ENCODE results near the gene SMAD7. TPM values are rescaled to one million over a fixed set of nuclear protein-coding genes. Genes with fewer than 3 reads are reported as not detected.

Gene SMAD7
- total RNA-seq, 1 experiment from 2014 or later, result 8.8 TPM

DNA sequence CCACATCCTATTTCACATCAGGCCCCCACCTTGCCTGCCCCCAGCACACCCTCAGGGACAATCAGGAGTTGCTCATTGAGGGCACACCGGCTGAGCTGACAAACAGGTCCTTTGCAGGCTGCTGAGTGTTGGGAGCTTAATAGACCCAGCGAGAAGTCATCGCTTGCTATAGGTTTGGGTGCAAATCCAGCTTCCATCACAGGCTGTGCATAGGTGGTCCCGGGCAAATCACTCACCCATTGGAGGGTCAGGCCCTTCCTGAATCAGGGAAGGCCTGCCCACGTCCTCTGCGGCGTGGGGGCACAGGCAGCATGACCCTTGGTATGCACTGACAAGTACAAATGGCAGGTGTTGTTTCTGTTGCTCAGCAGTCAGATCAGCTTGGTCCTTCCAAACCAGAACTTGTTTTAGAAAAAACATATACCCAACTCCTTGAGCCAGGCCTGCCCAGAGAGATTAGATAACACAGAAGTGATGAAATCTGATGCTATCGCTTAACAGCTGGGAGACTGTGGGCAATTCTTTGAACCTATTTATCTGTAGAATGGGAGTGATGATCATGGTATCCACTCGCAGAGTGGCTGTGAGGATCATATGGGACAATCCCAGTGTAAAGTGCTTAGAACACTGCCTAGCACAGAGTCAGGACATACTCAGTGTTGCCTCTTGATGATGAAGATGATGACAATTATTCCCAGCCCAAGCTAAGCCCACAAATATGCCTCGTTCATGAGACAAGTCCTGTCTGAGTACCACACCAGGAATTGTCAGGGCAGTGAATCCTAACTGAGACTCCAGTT, 34.9 kb downstream of the SMAD7 start:
- DNase-seq (ENCODE audit: low read depth), result no peak

DNA sequence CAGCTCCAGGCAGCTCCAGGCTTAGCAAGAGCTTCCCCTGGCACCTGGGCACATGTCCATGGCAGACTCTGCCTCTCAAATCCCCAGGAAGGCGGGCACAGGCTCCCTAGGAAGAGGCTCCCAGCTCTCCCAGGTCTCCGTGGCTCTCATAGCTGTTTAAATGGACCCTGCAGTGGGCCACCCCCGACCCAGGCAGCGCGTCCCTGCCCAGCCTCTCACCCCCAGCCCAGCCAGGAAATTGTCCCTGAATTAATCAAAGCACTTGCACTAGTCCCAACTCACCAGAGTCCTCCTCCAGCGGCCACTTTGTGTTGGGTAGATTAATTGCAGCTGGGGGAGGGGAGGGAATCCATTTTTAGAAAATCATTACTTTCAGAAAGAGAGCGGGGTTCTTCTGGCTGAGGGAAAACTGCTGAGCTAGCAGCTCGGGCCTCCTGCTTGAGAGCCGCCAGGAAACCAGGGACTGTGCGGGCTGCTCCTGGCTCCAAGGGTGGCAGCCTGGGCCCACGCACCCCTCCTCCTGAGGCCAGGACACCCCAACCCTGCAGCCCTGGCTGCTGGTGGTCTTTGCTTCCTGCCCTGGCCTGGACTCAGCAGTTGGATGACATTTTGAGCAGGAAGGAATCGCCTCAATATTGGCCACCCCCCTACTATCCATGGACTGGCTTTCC, 36.0 kb downstream of the SMAD7 start:
- DNase-seq (ENCODE audit: low read depth), result no peak

DNA sequence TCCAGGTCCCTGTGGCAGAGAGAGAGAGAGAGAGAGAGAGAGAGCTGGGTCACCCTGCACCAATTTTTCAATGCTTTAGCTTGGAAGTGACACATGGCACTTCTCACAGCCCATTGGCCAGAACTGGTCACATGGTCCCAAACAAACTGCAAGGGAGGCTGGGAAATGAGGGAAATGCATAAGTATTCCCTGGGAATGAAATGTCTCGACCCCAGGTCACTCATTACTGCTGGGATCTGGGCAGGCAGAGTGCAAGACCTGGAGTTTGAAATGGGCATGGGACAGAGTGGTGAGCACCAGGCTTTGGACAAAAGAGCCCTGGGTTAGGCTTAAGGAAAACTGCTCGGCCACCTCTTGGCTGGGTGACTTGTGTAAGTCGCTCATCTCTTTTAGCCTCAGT, 37.0 kb downstream of the SMAD7 start:
- DNase-seq (ENCODE audit: low read depth), result no peak

DNA sequence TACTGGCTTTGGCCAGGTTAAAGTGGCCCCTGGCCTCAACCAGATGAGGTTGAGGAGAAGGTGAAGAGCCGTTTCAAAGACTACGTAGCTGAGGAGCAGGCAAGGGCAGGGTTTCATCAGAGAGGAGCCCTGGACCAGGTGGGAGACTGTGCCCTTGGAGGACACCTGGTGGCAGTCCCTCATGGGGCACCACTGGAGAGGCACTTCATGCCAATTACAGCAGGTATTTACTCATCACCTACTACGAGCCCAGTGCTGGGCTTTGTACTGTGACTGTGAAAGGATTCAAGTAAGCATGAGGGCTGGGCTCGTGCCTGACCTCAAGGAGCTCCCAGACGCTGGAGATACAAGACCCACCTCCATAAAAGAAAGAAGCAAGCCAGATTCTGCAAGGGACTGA, 37.6 kb downstream of the SMAD7 start:
- DNase-seq (ENCODE audit: low read depth), result no peak

DNA sequence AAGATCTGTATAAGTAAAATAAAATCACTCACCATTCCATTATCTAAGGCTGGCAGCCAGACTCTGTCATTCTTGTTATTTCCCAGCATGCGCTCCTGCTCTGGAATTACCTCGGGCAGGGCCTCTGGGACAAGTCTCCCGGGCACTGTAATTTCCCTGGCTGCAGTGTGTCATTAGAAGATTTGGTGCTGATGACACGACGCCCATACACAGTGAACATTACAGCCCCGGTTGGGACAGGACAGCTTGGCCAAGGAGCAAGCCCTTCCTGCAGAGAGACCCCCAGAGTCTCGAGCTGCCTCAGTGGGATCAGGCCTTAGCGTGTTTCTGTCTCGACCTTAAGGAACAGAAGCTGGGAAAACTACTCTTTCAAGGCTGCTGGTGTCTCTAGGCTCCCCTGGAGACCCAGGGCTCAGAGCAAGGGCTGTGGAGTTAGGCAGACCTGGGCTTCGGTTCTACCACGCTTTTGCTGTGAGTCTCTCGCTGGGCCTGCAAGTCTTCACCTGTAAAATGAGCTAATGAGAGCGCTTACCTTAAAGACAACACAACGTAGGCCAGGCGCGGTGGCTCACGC, 39.7 kb downstream of the SMAD7 start:
- no peak for DNase-seq (ENCODE audit: low read depth)

DNA sequence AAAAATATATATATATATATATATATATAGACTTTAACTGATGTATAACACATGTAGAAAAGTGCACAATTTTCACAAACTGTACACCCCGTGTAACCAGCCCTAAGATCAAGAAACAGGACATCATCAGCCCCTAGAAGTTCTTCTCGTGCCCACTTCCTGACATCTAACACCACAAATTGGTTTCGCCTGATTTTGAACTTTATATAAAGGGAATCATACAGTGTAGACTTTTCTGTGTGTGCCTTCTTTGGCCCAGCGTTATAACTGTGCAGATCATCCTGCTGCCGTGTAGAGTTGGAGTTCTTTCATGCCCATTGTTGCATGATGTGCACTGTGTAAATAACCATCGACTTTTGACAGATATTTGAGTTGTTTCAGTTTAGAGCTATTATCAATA, 41.0 kb downstream of the SMAD7 start:
- no peak for DNase-seq (ENCODE audit: low read depth)

DNA sequence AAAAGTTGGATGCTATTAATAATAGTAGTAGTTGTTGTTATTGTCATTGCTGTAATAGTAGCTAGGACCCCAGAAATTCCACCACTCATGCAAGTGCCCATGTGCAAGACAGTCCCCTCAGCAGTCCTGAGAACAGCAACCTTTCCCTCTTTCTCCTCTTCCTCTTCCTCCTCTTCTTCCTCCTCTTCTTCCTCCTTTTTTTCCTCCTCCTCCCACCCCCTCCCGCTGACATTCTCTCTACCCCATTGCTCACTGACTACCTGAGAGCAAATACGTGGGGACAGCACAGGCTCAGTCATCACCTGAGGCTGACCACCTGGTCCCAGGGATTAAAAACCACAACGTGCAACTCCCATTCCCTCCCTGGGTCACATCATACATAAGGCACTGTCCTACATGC, 41.8 kb downstream of the SMAD7 start:
- no peak for DNase-seq (ENCODE audit: low read depth)

DNA sequence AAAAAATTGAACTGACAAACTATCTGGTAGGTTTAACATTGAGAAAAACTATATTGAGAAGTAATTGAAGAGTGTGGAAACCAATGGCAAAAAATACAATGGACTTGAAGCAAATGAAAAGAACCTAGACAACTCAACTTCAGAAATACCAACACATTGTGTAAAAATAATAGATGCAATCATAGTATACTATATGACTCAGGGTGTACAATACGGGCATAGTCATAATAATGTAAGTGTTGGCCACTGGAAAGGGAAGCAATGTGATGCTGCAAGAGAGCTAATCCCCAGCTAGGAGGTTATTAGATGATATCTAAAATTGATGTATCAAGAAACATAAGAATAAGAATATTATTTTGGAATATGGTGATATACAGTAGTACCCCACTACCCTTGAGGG, 45.3 kb downstream of the SMAD7 start:
- no peak for DNase-seq (ENCODE audit: low read depth)

DNA sequence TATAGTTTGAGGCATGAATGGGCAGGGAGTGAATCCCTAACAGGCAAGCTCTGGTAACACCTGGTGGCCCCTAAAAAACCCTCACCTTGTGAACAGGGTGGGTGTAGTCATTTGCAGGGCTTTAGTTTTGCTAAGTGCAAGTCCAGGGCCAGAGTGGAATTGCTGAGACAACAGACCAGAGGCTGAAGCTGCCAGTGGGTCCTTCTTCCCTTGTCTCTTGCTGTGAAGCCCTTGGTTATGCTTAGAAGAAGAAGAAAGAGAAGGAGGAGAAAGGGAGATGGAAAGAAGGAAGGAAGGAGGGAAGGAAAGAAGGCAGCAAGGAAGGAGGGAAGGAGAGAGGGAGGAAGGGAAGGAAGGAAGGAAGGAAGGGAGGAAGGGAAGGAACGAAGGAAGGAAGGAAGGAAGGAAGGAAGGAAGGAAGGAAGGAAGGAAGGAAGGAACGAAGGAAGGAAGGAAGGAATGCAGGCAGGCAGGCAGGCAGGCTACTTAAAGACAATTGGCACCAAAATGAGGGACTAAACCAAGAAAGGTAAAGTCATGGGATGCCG, 45.8 kb downstream of the SMAD7 start:
- no peak for DNase-seq (ENCODE audit: low read depth)

DNA sequence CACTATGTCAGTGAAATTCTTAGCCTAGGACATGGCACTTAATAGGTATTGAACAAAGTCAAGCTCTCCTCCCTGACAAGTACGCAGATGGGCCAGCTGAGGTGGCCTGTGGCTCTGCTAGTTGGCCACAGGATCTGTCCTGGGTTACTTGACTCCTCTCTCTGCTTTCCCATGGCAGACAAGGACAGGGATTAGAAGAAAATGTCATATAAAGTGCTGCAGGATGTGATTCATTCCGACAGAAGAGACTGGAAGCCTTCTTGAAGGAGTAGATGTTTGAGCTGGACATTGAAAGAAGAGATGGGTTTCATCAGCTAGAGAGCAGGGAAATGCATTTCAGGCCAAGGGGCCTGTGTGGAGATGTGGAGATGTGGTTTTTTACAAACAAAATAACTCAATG, 46.7 kb downstream of the SMAD7 start:
- no peak for DNase-seq (ENCODE audit: low read depth)

DNA sequence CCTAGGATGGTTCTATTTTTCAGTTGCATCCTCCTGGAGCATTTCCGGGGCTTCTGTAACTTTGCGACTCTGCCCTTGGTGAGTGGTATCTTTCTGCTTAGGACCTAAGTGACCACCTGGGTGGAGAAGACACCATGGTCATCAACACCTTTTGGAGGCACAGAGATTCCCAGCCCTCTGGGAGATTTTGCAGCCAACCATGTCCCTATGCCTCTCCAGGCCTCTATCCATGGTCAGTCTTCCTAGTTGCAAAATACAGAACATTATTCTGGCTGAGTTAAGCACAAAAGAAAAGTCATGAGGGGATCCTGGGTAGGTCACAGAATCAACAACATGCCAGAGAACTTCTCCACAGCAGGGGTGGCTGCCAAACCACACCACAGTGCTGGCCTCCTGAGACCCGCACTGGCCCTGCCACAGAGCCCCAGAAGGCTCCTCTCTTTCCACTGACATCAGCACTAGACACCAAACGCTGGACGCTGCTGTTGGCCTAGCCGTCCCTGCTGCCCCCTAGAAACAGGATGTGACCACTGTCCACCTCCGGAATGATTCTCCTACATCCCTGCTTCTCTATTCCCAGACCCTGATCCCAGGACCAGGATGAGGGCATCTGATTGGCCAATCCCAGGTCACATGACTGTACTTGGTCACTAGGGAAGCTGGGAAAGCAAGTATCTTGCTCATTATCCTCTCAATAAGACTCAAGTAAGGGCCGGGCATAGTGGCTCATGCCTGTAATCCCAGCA, 47.7 kb downstream of the SMAD7 start:
- DNase-seq (ENCODE audit: low read depth), result peak; percentile 29

DNA sequence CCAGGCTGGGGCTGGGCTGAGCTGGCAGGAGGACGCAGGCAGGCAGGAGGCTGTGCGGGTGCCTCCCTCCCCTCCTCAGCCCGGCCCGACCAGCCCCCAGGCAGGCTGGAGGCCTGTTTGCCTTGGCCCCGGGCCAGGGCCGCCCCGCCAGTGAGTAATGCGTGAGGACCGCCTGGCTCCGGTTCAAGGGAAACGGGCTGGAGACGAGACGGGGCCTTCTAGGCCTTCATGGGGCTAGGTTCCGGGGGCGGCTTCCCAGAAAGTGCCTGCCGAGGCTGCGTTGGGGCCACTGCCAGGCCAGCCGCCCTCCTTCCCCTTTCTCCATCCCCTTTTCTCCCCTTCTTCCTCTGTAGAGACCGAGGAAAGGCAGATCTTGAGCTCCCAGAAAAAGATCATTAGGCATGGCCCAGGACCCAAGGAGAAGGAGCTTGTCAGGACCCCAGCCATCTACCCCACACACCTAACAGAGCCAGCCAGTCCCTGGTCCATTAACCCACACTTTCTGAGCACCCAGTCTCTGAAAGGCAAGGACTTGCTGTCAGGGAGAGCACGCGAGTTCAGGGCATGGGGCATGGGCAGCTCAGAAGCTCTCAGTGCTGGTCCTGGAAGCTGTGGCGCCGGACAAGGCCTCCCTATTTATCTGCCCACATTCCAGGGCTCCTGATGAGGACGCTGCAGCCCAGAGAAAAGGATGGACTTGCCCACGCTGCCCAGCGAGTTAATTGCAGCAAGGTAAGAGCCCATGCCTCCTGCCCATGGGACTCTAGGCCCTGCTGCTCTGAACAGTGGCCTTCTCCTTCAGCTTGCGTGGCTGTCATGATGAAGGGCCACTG, 48.5 kb downstream of the SMAD7 start:
- peak; percentile 65 for DNase-seq (ENCODE audit: low read depth)

DNA sequence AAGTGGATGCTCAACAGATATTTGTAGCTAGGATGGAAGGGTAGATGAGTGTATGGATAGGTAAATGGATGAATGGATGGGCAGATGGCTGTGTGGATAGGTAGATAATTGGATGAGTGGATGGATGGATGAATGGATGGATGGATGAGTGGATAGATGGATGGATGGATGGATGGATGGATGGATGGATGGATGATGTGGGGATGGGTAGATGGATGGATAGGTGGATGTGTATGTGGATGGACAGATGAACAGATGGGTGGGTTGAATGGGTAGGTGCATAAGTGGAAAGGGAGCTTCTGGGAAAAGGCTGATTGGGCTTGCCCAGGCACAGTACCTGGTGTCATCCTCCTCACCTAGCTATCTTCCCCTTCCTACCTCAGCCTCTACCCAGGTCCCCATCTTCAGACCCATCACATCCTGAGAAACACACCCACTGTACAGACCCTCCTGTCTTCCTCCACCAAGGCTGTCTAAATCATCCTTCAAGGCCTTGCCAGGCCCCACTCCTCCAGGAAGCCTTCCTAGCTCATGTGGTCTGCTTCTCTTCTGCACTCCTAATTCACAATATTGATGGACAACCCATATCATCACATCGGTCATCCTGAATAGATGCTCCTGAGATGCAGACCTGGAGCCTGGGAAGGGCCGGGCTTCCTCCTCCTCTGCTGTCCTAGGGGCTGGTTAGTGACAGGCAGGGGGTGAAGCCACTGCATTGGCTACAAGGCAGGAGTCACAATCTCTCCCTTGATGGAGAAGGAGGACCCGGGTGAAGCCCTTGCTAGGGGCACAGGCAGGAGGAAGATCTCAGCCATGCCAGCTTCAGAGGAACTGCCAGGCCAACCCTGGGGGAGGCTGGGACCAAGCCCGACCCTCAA, 49.4 kb downstream of the SMAD7 start:
- DNase-seq (ENCODE audit: low read depth), result no peak

DNA sequence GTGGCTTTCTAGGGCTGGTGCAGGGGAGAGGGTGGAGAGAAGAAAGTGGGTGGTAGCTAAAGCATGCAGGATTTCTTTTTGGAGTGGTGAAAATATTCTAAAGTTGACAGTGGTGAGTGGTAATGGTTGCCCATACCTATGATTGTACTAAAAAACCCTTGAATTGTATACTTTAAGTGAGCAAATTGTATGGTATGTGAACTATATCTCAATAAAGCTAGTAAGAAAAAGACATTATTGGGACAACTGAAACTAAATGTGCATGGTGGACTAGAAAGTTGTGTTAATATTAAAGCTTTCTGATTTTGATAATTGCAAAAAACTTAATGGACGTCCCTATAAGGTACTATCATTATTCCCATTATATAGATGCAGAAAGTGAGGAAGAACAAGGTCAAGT, 50.3 kb downstream of the SMAD7 start:
- DNase-seq (ENCODE audit: low read depth), result no peak

DNA sequence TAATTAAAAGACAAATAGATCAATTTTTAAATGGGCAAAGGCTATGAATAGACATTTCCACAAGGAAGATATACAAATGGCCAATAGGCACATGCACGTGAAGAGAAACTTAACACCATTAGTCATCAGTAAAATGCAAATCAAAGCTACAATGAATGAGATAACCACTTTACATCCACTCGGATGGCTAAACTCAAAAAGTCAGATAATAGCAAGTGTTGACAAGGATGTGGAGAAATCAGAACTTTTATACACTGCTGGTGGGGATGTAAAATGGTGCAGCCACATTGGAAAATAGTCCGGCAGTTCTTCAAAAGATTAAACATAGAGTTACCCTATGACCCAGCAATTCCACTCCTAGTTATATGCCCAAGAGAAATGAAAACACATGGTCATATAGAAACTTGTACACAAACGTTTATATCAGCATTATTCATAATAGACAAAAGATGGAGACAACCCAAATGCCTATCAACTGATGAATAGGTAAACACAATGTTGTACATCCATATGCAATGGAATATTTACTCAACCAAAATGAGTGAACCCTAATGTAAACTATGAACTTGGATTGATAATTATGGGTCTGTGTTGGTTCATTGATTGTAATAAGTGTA, 51.1 kb downstream of the SMAD7 start:
- no peak for DNase-seq (ENCODE audit: low read depth)

DNA sequence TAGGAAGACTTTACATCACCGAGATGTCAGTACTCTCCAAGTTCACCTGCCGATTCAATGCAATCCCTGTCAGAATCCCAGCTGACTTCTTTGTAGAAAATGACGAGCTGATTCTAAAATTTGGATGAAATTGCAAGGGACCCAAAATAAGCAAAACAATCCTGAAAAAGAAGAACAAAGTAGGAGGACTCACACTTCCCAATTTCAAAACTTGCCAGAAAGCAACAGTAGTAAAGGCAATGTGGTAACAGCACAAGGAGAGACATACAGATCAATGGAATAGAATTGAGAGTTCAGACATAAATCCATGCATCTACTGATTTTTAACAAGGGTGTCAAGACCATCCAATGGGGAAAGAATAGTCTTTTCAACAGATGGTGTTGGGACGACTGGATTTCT, 52.2 kb downstream of the SMAD7 start:
- no peak for DNase-seq (ENCODE audit: low read depth)

DNA sequence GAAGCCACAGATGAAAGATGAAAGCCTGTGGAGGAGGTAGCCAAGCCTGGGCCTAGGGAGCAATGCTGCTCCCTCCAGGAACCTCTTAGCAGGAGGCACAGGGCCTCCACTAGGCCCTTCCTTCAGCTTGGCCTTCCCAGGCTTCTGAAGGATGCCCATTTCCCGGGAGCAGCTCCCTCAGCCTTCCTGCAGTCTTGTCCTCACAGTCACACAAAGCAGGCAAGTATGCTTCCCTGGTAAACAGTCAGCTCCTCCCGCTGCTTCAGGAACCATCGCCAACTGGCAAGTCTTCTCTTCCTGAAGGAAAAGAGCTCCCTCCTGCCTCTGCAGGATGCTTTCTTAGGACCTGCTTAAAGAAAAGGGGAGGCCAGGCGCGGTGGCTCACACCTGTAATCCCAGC, 53.2 kb downstream of the SMAD7 start:
- DNase-seq (ENCODE audit: low read depth), result no peak

DNA sequence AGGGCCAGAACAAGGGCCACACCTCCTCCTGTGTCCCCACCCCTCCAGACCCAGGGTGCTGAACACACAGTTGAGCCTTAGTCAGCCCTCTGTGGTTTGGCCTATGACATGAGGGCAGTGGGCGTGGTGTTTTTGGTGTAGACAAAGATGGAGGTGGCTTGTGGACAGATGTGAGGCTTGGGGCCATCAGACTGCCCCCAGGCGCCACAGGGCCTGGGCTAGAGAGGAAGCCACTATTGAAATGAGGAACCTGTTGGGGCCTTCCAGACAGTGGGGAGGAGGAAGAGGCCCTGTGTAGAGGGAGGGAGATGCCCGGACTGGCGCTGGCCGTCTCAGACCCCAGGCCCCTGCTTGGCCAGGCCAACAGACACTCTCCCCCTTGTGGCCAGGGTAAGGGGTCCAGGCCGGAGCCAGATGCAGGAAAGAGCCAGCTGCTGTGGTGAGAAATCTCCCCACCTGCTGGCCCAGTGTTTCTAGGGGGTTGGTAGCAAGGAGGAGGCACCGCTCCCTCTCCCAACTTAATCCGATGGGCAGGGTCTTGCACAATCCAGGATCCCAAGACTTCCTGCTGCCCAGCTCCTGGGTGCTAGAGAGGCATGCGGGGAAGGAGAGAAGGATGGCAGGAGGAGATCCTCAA, 53.8 kb downstream of the SMAD7 start:
- peak; percentile 79 for DNase-seq (ENCODE audit: low read depth)

DNA sequence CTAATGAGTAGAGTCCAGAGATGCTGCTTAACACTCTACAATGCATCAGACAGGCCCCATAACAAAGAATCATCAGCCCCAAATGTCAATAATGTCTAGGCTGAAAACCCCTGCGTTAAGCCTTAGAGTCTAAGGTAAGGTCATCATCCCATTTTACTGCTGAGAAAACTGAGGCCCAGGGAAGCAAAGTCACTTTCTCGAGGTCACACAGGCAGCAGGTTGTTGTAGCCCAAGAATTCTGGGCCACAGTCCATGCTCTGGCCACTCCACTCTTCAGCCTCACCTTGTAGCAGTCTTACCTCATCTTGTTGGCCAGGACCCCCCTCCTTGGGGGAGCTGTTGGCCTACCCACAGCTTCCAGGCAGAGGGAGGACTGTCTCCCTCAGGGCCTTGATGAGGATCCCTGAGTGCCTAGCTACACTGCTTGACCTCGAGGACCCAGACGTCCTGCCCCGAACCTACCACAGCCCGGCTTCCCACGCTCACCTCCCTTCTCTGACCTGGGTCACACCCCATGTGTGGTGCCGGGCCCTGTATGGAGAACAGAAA, 54.4 kb downstream of the SMAD7 start:
- DNase-seq (ENCODE audit: low read depth), result no peak

Data from RPMI7951 (cell line).